ENCODE results near the gene DPP6. TPM values are rescaled to one million over a fixed set of nuclear protein-coding genes. Genes with fewer than 3 reads are reported as not detected.

Gene DPP6
- total and polyA plus RNA-seq, 9 of the 15 experiments (the other 6 are each of a cell fraction or from before 2014, with no cell fraction given) = not detected

DNA sequence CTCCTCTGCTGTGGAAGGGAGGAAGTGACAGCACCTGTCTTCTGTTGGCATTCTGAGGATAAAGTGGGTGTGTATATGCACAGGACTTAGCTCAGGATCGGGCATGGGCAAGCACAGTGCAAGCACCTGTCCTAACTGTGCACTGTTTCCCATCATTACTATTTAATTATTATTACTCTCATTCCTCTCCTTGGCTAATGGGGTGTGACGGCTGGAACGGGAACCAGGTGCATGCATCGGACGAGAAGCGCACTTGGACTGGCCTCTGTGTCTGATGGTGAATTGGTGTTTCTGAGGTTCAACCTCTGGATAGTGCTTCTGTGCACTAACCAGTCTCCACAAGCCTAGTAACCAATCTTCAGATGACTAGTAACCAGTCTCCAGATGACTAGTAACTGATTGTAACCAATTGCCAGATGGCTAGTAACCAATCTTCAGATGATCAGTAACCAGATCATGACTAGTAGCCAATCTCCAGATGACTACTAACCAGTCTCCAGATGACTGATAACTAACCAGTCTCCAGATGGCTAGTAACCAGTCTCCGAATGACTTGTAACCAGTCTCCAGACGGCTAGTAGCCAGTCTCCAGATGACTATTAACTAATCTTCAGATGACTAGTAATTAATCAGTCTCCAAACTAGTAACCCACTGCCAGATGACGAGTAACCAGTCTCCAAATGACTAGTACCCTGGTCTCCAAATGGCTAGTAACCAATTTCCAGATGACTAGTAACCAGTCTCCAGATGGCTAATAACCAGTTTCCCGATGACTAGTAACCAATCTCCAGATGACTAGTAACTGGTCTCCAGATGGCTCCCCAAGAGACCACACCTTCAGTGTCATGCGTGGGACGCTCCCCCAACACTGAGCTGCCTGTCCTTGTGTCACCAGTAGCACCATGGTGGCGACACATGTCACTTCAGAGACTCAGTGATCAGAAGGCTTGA is 864.9 kb downstream of the DPP6 start (continued):
- no peak for TF ChIP-seq ARID1B (IDR thresholded peaks at IDR 0.05)
- no peak for TF ChIP-seq IFI16 (CRISPR knock-in tag; IDR thresholded peaks at IDR 0.05)
- TF ChIP-seq SIN3B (IDR thresholded peaks at IDR 0.05; ENCODE audit: low read depth) = no peak
- no peak for TF ChIP-seq ZNF785 (CRISPR knock-in tag; IDR thresholded peaks at IDR 0.05)
- TF ChIP-seq, protein P1, sequence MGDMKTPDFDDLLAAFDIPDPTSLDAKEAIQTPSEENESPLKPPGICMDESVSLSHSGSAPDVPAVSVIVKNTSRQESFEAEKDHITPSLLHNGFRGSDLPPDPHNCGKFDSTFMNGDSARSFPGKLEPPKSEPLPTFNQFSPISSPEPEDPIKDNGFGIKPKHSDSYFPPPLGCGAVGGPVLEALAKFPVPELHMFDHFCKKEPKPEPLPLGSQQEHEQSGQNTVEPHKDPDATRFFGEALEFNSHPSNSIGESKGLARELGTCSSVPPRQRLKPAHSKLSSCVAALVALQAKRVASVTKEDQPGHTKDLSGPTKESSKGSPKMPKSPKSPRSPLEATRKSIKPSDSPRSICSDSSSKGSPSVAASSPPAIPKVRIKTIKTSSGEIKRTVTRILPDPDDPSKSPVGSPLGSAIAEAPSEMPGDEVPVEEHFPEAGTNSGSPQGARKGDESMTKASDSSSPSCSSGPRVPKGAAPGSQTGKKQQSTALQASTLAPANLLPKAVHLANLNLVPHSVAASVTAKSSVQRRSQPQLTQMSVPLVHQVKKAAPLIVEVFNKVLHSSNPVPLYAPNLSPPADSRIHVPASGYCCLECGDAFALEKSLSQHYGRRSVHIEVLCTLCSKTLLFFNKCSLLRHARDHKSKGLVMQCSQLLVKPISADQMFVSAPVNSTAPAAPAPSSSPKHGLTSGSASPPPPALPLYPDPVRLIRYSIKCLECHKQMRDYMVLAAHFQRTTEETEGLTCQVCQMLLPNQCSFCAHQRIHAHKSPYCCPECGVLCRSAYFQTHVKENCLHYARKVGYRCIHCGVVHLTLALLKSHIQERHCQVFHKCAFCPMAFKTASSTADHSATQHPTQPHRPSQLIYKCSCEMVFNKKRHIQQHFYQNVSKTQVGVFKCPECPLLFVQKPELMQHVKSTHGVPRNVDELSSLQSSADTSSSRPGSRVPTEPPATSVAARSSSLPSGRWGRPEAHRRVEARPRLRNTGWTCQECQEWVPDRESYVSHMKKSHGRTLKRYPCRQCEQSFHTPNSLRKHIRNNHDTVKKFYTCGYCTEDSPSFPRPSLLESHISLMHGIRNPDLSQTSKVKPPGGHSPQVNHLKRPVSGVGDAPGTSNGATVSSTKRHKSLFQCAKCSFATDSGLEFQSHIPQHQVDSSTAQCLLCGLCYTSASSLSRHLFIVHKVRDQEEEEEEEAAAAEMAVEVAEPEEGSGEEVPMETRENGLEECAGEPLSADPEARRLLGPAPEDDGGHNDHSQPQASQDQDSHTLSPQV (IDR thresholded peaks at IDR 0.05) = no peak
- TF ChIP-seq ZBED1 (IDR thresholded peaks at IDR 0.05) = no peak
- TF ChIP-seq KLF6 (CRISPR knock-in tag; IDR thresholded peaks at IDR 0.05; ENCODE audit: borderline replicate concordance) = no peak
- TF ChIP-seq AFF4 (CRISPR knock-in tag; IDR thresholded peaks at IDR 0.05) = no peak
- no peak for TF ChIP-seq MAX (CRISPR knock-in tag; IDR thresholded peaks at IDR 0.05)
- no peak for TF ChIP-seq POU5F1 (IDR thresholded peaks at IDR 0.05; ENCODE audit: borderline replicate concordance, low read depth, low read length, partially characterized antibody)
- no peak for TF ChIP-seq SP1 (CRISPR knock-in tag; IDR thresholded peaks at IDR 0.05)
- TF ChIP-seq ZKSCAN3 (CRISPR knock-in tag; IDR thresholded peaks at IDR 0.05) = no peak
- TF ChIP-seq MTA1 (IDR thresholded peaks at IDR 0.05; ENCODE audit: borderline replicate concordance) = no peak
- TF ChIP-seq NRF1 (conservative IDR thresholded peaks at IDR 0.05 in 1 of 2, IDR thresholded peaks at IDR 0.05 in 1 of 2) = 0 out of 4 replicates have a peak, but pooled peaks of 1 of the 2 experiments have one; percentile 13
- TF ChIP-seq, protein P2, sequence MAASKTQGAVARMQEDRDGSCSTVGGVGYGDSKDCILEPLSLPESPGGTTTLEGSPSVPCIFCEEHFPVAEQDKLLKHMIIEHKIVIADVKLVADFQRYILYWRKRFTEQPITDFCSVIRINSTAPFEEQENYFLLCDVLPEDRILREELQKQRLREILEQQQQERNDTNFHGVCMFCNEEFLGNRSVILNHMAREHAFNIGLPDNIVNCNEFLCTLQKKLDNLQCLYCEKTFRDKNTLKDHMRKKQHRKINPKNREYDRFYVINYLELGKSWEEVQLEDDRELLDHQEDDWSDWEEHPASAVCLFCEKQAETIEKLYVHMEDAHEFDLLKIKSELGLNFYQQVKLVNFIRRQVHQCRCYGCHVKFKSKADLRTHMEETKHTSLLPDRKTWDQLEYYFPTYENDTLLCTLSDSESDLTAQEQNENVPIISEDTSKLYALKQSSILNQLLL (CRISPR knock-in tag; IDR thresholded peaks at IDR 0.05; ENCODE audit: borderline replicate concordance) = no peak
- no peak for TF ChIP-seq MCM7 (IDR thresholded peaks at IDR 0.05)
- 0 out of 2 replicates have a peak, but pooled peaks have one; percentile 11 for TF ChIP-seq SPI1 (IDR thresholded peaks at IDR 0.05; ENCODE audit: borderline replicate concordance, low read depth, low read length)
